Naive thymus-derived CD4-positive, alpha-beta T cell (primary cell): ENCODE results near the gene HLCS. TPM values are rescaled to one million over a fixed set of nuclear protein-coding genes. Genes with fewer than 3 reads are reported as not detected.

Experiments used
- ATAC-seq: fragments of 150-1000 bp; cut with Tn5 transposase; 2 replicates; pipeline ENCODE4 v1.10.0; 2021; ENCODE audit warnings: mild to moderate bottlenecking, moderate library complexity
- CTCF ChIA-PET: fragments of 350-600 bp; sonication (Branson Sonifier 250); formaldehyde crosslinking; loops from one replicate; lab custom pipeline; 2021; ENCODE audit warnings: antibody characterized with exemption; lab: Charles Lee
- POLR2A ChIA-PET: fragments of 350-600 bp; sonication (Branson Sonifier 250); formaldehyde crosslinking; loops from one replicate; lab custom pipeline; 2021; ENCODE audit warnings: antibody characterized with exemption, inconsistent platforms; lab: Charles Lee
- DNase-seq, 9 donors: peaks; one replicate each; pipeline versions ENCODE4 v3.0.0 to v3.0.0-alpha.2; 2020 to 2022; ENCODE audit warnings: mixed read lengths in 1 of 9
- H3K27ac ChIP-seq: one replicate; pipeline ENCODE4 v1.7.0; 2013; ENCODE audit warnings: mild to moderate bottlenecking, low read depth, low read length, moderate library complexity
- H3K27me3 ChIP-seq, 2 donors: one replicate each; pipeline ENCODE4 v1.7.0; 2013; ENCODE audit warnings: low read length in 2 of 2, mild to moderate bottlenecking in 2 of 2, moderate library complexity in 2 of 2; ENCODE audit not compliant: control insufficient read depth in 2 of 2, insufficient read depth in 2 of 2
- H3K36me3 ChIP-seq, 3 experiments: 1 replicate in 2 of 3; 2 replicates in 1 of 3; pipeline ENCODE4 v1.7.0; 2013; ENCODE audit warnings: low read length in 3 of 3, mild to moderate bottlenecking in 3 of 3, moderate library complexity in 1 of 3; ENCODE audit not compliant: insufficient read depth in 3 of 3, control insufficient read depth in 2 of 3
- H3K4me1 ChIP-seq, 2 donors: one replicate each; pipeline ENCODE4 v1.7.0; 2013; ENCODE audit warnings: low read length in 2 of 2, mild to moderate bottlenecking in 2 of 2, moderate library complexity in 1 of 2; ENCODE audit not compliant: control insufficient read depth in 2 of 2, insufficient read depth in 2 of 2
- H3K4me3 ChIP-seq: 2 replicates; pipeline ENCODE4 v1.7.0; 2013; ENCODE audit warnings: mild to moderate bottlenecking, low read length
- H3K9me3 ChIP-seq, 3 experiments: 1 replicate in 2 of 3; 2 replicates in 1 of 3; pipeline ENCODE4 v1.7.0; 2013; ENCODE audit warnings: low read length in 3 of 3; ENCODE audit not compliant: control insufficient read depth in 2 of 3
- H3K27ac Mint-ChIP-seq, 9 donors: one replicate each; pipeline ENCODE4 v1.8.0; 2020 to 2022; ENCODE audit warnings: mixed read lengths in 9 of 9, mild to moderate bottlenecking in 8 of 9, moderate library complexity in 5 of 9, inconsistent platforms in 2 of 9
- H3K27me3 Mint-ChIP-seq, 5 donors: one replicate each; pipeline ENCODE4 v1.8.0; 2021 to 2022; ENCODE audit warnings: mixed read lengths in 5 of 5, mild to moderate bottlenecking in 1 of 5
- H3K36me3 Mint-ChIP-seq, 5 donors: one replicate each; pipeline ENCODE4 v1.8.0; 2020 to 2022; ENCODE audit warnings: mixed read lengths in 5 of 5, mild to moderate bottlenecking in 3 of 5, inconsistent platforms in 1 of 5
- H3K4me1 Mint-ChIP-seq, 7 donors: one replicate each; pipeline ENCODE4 v1.8.0; 2020 to 2022; ENCODE audit warnings: mixed read lengths in 7 of 7, mild to moderate bottlenecking in 3 of 7, inconsistent platforms in 1 of 7
- H3K4me3 Mint-ChIP-seq, 10 donors: one replicate each; pipeline ENCODE4 v1.8.0; 2020 to 2022; ENCODE audit warnings: mild to moderate bottlenecking in 10 of 10, mixed read lengths in 10 of 10, moderate library complexity in 6 of 10, inconsistent platforms in 2 of 10
- H3K9me3 Mint-ChIP-seq, 11 donors: one replicate each; pipeline ENCODE4 v1.8.0; 2020 to 2022; ENCODE audit warnings: mixed read lengths in 11 of 11, mild to moderate bottlenecking in 4 of 11, inconsistent platforms in 1 of 11, moderate library complexity in 1 of 11
- intact Hi-C, 2 donors: fragments of 100-400 bp; cut with micrococcal nuclease; formaldehyde crosslinking; loops; one replicate each; pipeline ENCODE4 v1.15.1; 2023
- polyA plus RNA-seq, 2 donors: library from polyadenylated mRNA; unstranded; fragments of 300-500 nt; fragmentation: Illumina TruSeq; gene quantifications; one replicate each; pipeline ENCODE4 v1.2.3, GENCODE V29; 2021
- total RNA-seq, 6 experiments: library from RNA in 5 of 6; stranded (reverse) in 5 of 6; gene quantifications; 1 replicate in 5 of 6; 2 replicates in 1 of 6; pipeline ENCODE4 v1.2.3 and lab custom pipeline; 2021 to 2026

Gene HLCS
- total and polyA plus RNA-seq, 7 experiments from 2014 or later, result 7.0 to 19.3 (median 9.0) TPM

DNA sequence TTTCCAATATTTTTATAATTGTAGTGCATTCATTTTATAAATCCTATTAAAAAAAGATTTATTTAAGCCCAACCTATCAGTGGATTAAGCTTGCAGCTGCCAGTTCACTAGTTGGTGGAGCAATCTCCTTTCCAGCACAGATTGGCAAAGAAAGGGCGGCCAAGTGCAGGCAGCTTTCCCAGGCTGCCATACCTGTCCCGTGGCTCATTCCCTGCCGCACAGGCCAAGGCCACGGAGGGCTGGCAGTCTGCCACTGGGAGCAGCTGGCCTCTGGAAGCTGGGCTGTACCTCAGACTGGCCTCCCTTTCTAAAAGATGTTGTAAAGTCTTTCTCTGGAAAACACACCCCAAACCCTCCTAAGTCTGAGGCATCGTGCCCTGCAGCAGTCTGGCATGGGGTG is 193.4 kb downstream of the HLCS start:
- ATAC-seq (no peak), DNase-seq (no peak)
- no peaks in the 10 kb centered on the region for H3K27me3 ChIP-seq
- no peaks in the 10 kb centered on the region for H3K9me3 Mint-ChIP-seq
- H3K36me3 Mint-ChIP-seq, result peaks cover 0 to 8% (median 1%) of the 10 kb centered on the region in 5 donors
- H3K27ac ChIP-seq, result no peak overlapping the region
- H3K4me1 ChIP-seq, result no peaks in the 10 kb centered on the region
- H3K9me3 ChIP-seq, result no peaks in the 10 kb centered on the region
- ChIA-PET POLR2A (no interaction called here), CTCF (no interaction called here)
- H3K4me3 Mint-ChIP-seq, result no peak overlapping the region
- no peaks in the 10 kb centered on the region for H3K27me3 Mint-ChIP-seq
- H3K4me1 Mint-ChIP-seq, result peaks cover 0 to 6% (median 0%) of the 10 kb centered on the region in 7 donors
- no peak overlapping the region for H3K4me3 ChIP-seq
- intact Hi-C loops, result no loop called here
- no peak overlapping the region for H3K27ac Mint-ChIP-seq
- no peaks in the 10 kb centered on the region for H3K36me3 ChIP-seq

DNA sequence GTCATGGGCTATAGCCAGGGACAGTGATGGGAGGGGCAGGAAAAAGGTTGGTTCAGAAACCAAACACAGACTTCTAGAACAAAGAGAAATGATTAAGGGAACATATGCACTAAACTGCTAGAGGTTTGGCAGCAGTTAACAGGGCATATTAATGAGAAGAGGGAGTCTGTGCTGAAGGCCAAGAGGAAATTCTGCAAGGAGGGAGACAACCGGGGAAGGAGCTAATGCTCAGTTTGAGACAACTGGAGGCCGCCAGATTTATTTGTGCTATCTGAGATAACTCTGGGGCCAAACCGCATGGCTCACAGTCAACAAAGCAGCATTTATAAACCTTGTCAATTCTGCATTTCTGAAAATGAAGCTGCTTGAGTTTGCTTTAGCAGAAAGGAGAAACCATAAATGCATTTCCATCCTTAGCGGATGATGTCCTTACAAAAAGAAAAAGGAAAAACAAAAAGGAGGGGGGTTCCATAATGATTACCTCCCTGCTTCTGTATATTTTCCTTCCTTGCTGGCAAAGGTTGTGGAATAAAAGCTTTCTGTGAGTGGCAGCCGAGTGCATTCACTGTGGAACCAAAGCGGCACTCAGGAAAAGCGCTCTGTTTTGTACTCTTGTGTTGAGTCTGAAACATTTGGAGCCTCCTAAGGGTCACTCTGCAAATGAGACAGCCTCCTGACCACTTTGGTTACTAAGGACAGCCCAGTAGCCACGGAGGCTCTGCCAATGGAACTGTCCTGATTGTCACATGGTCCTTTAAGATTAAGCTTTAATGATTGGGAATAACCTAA is 197.2 kb downstream of the HLCS start:
- no peaks in the 10 kb centered on the region for H3K9me3 ChIP-seq
- Mint-ChIP-seq H3K27ac (no peak overlapping the region), H3K27me3 (no peaks in the 10 kb centered on the region), H3K4me3 (no peak overlapping the region), H3K4me1 (peaks cover 0 to 6% (median 0%) of the 10 kb centered on the region in 7 donors), H3K9me3 (no peaks in the 10 kb centered on the region), H3K36me3 (peaks cover 0 to 30% (median 26%) of the 10 kb centered on the region in 5 donors)
- H3K27ac ChIP-seq, result no peak overlapping the region
- ATAC-seq (no peak), DNase-seq (no peak)
- ChIA-PET CTCF (interaction anchor here (1.0 kb wide), 1 partner anchor 15 kb away, joined by 5 read pairs; no protein-coding TSS in a partner anchor), POLR2A (no interaction called here)
- no peaks in the 10 kb centered on the region for H3K4me1 ChIP-seq
- H3K4me3 ChIP-seq, result no peak overlapping the region
- intact Hi-C loops, result no loop called here
- peaks cover 0 to 5% (median 0%) of the 10 kb centered on the region in 3 experiments for H3K36me3 ChIP-seq
- no peaks in the 10 kb centered on the region for H3K27me3 ChIP-seq

DNA sequence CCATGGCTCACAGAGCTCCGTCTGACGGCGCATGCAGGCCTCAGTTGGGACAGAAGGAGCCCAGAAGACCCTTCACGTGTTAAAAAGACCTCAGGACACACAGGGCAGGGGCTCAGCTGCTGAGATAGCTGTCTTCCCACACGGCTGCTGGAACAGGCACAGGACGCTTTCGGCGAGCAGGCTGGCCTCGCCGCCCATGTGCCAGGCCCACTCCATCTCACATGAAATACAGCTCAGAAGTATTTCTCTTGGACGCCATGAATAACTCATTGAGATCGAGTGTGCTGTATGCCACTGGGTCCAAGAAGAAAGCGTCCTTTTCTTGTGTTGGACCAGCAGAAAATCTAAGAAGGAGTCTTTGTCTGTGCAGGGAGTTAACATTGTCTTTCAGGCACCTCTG is 198.0 kb downstream of the HLCS start:
- Mint-ChIP-seq H3K4me1 (peaks cover 0 to 6% (median 0%) of the 10 kb centered on the region in 7 donors), H3K27me3 (no peaks in the 10 kb centered on the region), H3K9me3 (no peaks in the 10 kb centered on the region), H3K27ac (no peak overlapping the region), H3K36me3 (peaks cover 0 to 34% (median 31%) of the 10 kb centered on the region in 5 donors), H3K4me3 (no peak overlapping the region)
- no peaks in the 10 kb centered on the region for H3K4me1 ChIP-seq
- ATAC-seq (no peak), DNase-seq (no peak)
- no peaks in the 10 kb centered on the region for H3K9me3 ChIP-seq
- no peak overlapping the region for H3K27ac ChIP-seq
- CTCF ChIA-PET, result no interaction called here
- H3K4me3 ChIP-seq, result no peak overlapping the region
- H3K27me3 ChIP-seq, result no peaks in the 10 kb centered on the region
- H3K36me3 ChIP-seq, result peaks cover 0 to 5% (median 0%) of the 10 kb centered on the region in 3 experiments
- intact Hi-C loops, result no loop called here
- POLR2A ChIA-PET, result no interaction called here

DNA sequence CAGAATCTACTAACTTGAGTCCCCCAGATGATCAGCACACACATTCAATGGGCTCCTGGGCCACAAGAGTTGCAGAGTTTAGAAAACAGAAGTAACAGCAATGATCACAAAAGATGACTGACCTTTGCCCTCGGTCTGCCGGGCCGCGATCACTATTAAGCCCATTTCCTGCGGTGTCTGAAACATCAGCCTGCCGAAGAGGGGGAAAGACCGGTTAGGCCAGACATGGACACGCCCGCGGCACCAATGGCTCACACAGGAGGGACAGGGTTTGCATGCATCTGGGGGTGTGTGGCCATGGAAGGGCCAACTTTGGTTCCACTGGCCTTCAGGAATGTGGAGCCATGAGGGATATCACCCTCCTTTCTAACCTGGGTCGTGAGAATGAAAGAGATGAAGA is 199.4 kb downstream of the HLCS start:
- no peak overlapping the region for H3K4me3 Mint-ChIP-seq
- H3K9me3 Mint-ChIP-seq, result no peaks in the 10 kb centered on the region
- DNase-seq, result no peak
- Histone ChIP-seq H3K36me3 (peaks cover 0 to 5% (median 0%) of the 10 kb centered on the region in 3 experiments), H3K4me1 (no peaks in the 10 kb centered on the region), H3K9me3 (no peaks in the 10 kb centered on the region), H3K27me3 (no peaks in the 10 kb centered on the region), H3K27ac (no peak overlapping the region), H3K4me3 (no peak overlapping the region)
- no peak overlapping the region for H3K27ac Mint-ChIP-seq
- ChIA-PET CTCF (no interaction called here), POLR2A (no interaction called here)
- no peak for ATAC-seq
- peaks cover 0 to 6% (median 0%) of the 10 kb centered on the region in 7 donors for H3K4me1 Mint-ChIP-seq
- intact Hi-C loops, result no loop called here
- no peaks in the 10 kb centered on the region for H3K27me3 Mint-ChIP-seq
- H3K36me3 Mint-ChIP-seq, result peaks cover 0 to 43% (median 33%) of the 10 kb centered on the region in 5 donors

DNA sequence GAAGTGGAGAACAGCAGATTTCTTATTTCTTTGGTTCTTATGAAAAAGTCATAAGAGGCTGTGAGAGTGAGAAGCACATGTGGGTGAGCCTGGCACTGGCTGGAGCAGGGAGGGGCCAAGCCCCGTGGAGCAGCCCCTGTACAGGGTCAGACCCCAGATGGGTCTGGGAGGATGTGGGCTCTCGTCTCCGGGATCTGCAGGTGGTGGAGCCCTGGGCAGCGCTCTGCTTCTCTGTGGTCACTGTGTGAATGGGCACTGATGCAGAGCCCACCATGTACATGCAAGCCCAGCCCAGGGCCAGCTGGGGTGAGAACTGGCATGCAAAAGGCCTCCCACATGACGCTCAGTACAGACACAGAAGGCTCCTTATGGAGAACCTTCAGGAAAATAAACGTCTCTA is 200.0 kb downstream of the HLCS start:
- Histone ChIP-seq H3K9me3 (no peaks in the 10 kb centered on the region), H3K27me3 (no peaks in the 10 kb centered on the region), H3K27ac (no peak overlapping the region), H3K36me3 (peaks cover 0 to 5% (median 0%) of the 10 kb centered on the region in 3 experiments), H3K4me3 (no peak overlapping the region), H3K4me1 (no peaks in the 10 kb centered on the region)
- H3K27me3 Mint-ChIP-seq, result no peaks in the 10 kb centered on the region
- peaks cover 0 to 6% (median 0%) of the 10 kb centered on the region in 7 donors for H3K4me1 Mint-ChIP-seq
- ChIA-PET POLR2A (no interaction called here), CTCF (no interaction called here)
- H3K27ac Mint-ChIP-seq, result no peak overlapping the region
- ATAC-seq (no peak), DNase-seq (no peak)
- H3K36me3 Mint-ChIP-seq, result peaks cover 0 to 46% (median 33%) of the 10 kb centered on the region in 5 donors
- H3K4me3 Mint-ChIP-seq, result no peak overlapping the region
- H3K9me3 Mint-ChIP-seq, result no peaks in the 10 kb centered on the region
- intact Hi-C loops, result no loop called here

DNA sequence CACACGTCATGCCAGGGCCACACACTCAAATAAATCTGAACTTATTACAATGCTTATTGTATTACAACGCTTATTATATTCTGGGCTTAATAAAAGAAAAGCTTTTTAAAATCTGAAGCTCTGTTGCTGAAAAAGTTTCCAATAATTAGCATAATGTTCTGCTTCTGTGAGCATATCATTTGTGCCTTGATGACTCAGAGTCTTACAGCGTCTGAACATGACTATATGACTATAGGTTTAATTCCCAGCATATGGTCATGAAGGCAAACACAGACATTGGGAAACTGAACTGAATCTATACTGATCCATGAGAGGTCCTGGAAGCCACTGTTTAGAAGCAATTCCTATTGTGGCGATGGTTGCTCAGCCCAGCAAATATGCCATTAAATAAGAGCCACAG is 201.2 kb downstream of the HLCS start:
- CTCF ChIA-PET, result no interaction called here
- H3K9me3 Mint-ChIP-seq, result no peaks in the 10 kb centered on the region
- no peaks in the 10 kb centered on the region for H3K27me3 Mint-ChIP-seq
- Histone ChIP-seq H3K4me1 (no peaks in the 10 kb centered on the region), H3K27me3 (no peaks in the 10 kb centered on the region), H3K9me3 (no peaks in the 10 kb centered on the region), H3K4me3 (no peak overlapping the region), H3K27ac (no peak overlapping the region), H3K36me3 (peaks cover 0 to 5% (median 0%) of the 10 kb centered on the region in 3 experiments)
- POLR2A ChIA-PET, result no interaction called here
- H3K27ac Mint-ChIP-seq, result no peak overlapping the region
- H3K36me3 Mint-ChIP-seq, result peaks cover 0 to 48% (median 33%) of the 10 kb centered on the region in 5 donors
- intact Hi-C loops, result no loop called here
- no peak for DNase-seq
- no peak for ATAC-seq
- H3K4me1 Mint-ChIP-seq, result peaks cover 0 to 6% (median 0%) of the 10 kb centered on the region in 7 donors
- no peak overlapping the region for H3K4me3 Mint-ChIP-seq

DNA sequence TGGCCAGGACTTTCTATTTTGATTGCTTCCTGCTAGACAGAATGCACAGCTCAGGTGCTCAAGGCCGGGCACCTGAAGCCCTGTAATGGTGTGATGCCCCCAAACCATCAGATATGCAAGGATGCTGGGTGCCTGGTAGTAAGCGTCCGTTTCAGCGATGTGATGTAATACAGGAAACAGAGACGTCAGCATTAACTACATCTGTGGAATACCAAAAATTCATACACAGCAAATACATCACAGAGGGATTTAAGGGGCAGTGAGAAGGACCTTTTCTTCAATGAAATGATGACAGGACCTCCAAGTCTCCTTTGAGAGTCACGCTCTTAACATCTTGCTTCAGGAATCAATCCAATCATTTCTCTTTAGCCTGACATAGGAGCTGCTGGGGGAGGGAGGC is 203.2 kb downstream of the HLCS start:
- Histone ChIP-seq H3K27me3 (no peaks in the 10 kb centered on the region), H3K36me3 (peaks cover 0 to 11% (median 0%) of the 10 kb centered on the region in 3 experiments), H3K4me3 (no peak overlapping the region), H3K9me3 (no peaks in the 10 kb centered on the region), H3K4me1 (no peaks in the 10 kb centered on the region), H3K27ac (no peak overlapping the region)
- CTCF ChIA-PET, result no interaction called here
- Mint-ChIP-seq H3K27ac (no peak overlapping the region), H3K36me3 (peaks cover 0 to 56% (median 36%) of the 10 kb centered on the region in 5 donors), H3K4me3 (no peak overlapping the region), H3K27me3 (no peaks in the 10 kb centered on the region), H3K4me1 (peaks cover 0 to 6% (median 0%) of the 10 kb centered on the region in 7 donors), H3K9me3 (no peaks in the 10 kb centered on the region)
- ATAC-seq, result no peak
- intact Hi-C loops, result no loop called here
- DNase-seq, result no peak
- POLR2A ChIA-PET, result no interaction called here
